ENCODE results near the gene IFI30.

IFI30 gene

DNA sequence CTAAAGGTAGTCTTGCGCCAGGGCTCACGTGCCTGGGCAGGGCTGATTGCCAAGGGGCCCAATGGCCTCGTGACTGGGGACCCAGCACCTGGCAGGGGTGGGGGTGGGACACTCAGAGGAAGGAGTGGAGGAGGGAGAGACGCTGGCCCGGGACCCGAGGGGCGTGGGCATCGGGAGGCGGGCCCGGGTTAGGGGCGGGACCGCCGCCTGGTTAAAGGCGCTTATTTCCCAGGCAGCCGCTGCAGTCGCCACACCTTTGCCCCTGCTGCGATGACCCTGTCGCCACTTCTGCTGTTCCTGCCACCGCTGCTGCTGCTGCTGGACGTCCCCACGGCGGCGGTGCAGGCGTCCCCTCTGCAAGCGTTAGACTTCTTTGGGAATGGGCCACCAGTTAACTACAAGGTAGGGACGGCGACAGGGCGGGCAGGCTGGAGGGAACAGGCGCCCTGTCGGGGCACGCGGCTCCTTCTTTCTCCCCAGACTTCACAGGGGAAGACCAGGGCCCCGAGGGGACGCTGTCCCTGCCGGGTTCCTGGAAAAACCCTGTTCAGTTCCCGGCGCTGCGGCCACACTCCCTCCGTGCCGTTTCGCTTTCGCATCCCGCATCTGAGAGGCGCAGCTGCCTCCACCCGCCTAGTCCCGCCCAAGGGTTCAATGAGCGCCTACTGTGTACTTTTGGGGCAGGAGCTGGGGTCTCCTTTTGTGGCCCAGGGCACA, at the start of gene IFI30:
Gene IFI30 (plus strand): TSS at position 242 of the 717 bp plus-strand sequence. CDS start 29 bp downstream, at position 271.
- DNase-seq: peak; percentile 80

DNA sequence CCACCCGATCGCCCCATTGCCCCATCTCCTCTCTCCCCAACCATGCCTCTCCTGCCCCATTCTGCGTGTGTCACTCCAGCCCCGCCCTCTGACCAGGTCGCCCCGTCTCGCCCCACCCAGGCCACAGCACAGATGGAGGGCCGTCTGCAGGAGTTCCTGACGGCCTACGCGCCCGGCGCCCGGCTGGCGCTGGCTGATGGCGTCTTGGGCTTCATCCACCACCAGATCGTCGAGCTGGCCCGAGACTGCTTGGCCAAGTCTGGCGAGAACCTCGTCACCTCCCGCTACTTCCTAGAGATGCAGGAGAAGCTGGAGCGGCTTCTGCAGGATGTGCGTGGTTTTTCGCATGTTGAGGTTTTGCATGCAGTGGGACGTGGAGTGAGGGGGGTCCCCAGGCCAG, 49.8 kb upstream of the IFI30 start:
- no peak for DNase-seq

- no peak for DNase-seq
Observed at GRCh38 chr19:18126097-18126496, 47.5 kb upstream of the IFI30 start.

DNA sequence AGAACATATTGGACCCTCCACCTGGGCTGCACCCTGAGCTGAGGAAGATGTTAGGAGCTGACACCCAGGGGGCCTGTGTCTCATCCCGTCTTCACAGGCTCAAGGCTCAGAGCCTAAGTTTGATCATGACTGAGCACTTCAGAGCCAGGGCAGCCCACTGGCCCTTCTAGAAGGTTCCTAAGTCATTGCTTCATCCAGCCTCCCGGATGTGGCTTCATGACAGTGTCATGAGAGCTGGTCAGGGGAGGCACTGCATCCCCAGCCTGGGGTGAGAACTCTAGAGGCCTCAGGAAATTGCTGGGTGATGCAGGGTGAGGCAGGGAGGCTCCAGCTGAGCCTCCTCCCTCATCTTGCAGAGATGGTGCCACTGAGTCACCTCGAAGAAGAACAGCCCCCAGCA, 45.6 kb upstream of the IFI30 start:
- DNase-seq: peak; percentile 57

DNA sequence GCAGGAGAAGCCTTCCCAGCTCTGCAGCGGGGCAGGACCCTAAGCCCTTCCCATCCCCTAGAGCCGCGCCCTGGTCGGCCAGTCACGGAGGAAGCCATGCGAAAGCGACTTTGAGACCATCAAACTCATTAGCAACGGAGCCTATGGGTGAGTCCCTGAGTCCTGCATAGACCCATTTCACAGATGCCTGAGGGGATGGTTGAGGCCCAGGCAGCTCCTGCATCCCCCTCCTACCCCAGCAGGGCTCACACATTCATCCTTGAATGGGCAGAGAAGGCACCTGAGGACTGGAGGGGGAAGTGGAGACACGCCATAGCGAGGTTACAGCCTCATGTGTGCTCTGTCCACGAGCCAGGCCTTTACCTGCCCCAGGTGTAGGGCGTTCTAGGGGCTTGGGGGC, 44.8 kb upstream of the IFI30 start:
- no peak for DNase-seq

- DNase-seq: no peak
Observed at GRCh38 chr19:18130523-18131242, 42.9 kb upstream of the IFI30 start.

- no peak for DNase-seq
Observed at GRCh38 chr19:18131841-18132596, 41.6 kb upstream of the IFI30 start.

DNA sequence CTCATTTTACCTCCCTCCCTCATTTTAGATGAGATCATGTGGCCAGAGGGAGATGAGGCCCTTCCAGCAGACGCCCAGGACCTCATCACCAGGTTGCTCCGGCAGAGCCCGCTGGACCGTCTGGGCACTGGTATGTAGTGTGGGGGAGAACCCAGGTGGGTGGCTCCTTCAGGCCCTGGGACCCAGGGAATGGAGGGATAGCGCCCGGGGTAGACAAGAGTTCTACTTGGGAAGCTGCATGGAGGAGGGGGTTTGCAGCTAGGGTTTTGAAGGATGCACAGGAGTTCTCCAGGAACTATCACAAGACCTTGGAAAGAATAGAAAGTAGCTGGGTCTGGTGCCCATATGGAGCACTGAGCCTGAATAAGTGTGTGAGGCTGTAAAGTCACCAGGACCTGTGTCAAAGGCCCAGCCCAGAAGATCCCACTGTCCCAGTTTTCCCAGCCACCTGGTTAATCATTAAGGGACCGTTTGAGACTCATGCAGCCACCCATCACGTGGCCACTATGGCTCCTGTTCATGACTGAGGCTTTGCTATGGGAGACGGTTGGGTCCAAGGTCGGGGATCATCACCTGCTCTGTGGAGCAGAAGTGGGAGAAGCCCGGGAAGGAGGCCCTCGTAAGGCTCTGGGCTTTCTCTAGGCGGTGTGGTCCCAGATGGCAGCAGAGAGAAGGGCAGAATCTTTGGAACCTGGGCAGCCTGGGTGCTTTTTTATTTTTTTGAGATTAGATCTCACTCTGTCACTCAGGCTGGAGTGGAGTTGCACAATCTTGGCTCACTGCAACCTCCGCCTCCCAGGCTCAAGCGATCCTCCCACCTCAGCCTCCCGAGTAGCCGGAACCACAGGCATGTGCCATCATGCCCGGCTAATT, 37.7 kb upstream of the IFI30 start:
- no peak for DNase-seq

GRCh38 chr19:18137242-18137641, 36.4 kb upstream of the IFI30 start:
- no peak for DNase-seq

DNA sequence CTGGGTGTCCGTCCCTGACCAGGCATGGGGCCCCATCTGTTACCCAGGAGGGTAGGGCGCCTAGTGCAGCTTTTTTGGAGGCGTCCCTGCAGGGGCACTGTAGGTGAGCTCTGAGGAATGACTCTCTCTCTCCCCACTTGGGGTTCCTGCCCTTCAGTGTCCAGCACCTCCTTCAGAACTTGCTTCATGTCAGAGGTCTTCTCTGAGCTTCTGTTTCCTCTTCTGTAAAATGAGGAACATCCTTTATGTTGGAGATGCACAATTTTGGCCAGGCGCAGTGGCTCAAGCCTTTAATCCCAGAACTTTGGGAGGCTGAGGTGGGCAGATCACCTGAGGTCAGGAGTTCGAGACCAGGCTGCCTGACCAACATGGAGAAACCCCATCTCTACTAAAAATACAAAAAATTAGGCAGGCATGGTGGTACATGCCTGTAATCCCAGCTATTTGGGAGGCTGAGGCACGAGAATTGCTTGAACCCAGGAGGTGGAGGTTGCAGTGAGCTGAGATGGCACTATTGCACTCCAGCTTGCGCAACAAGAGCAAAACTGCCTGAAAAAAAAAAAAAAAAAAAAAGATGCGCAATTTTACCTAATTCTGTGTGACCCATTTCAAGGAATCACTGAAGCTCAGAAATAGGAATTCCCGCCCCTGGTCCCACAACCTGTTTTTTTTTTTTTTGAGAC, 35.8 kb upstream of the IFI30 start:
- DNase-seq: no peak

DNA sequence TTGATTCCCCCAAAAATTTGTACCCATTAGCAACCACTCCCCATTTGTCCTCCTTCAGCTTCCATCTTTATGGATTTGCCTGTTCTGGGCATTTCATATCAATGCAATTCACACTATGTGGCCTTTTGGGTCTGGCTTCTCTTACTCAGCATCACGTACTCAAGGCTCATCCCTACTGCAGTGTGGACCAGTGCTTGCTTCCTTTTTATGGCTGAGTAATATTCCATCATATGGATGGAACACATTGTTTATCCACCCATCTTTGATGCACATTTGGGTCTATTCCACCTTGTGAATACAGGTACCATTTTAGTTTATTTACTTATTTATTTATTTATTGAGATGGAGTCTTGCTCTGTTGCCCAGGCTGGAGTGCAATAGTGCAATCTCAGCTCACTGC, 33.1 kb upstream of the IFI30 start:
- no peak for DNase-seq

DNA sequence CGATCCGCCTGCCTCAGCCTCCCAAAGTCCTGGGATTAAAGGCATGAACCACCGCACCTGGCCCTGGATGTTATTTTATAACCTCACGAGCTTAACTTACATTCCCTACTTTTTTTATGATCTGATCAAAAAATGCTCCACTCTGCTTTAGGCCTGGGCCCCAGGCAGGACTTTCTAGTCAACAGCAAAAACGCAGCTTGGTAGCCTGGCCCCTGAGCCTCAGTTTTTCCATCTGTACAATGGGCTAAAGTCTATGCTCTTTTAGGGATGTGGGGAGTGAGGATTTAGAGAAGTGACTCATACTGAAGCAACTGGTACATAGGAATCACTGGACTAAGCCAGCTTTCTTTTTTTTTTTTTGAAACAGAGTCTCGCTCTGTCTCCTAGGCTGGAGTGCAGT, 32.6 kb upstream of the IFI30 start:
- DNase-seq: no peak

GRCh38 chr19:18143902-18144301, 29.7 kb upstream of the IFI30 start:
- DNase-seq: no peak

DNA sequence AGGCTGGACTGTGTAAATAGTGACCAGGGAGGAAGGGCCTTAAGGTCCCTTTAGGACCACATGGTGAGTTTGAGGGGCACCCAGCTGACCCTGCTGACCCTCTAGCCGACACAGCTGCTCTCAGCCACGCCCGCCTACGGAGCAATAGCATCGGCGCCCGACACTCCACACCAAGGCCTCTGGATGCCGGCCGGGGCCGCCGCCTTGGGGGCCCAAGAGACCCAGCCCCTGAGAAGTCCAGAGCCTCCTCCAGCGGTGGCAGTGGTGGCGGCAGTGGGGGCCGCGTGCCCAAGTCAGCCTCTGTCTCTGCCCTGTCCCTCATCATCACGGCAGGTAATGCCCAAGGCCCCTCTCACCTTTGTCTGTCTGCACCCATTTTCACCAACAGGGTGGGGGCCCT, 29.3 kb upstream of the IFI30 start:
- DNase-seq: no peak

DNA sequence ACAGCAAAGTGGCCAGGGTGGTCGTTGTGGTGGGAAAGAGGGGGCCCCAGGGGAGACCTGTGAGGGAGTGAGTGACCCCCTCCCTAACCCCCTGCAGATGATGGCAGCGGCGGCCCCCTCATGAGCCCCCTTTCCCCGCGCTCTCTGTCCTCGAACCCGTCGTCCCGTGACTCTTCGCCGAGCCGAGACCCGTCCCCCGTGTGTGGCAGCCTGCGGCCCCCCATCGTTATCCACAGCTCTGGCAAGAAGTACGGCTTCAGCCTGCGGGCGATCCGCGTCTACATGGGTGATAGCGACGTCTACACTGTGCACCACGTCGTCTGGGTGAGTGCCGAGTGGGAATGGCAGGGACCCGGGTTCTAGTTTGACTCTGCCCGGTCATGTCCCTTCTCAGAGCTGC, 28.7 kb upstream of the IFI30 start:
- DNase-seq: no peak

GRCh38 chr19:18145391-18145999, 28.1 kb upstream of the IFI30 start:
- no peak for DNase-seq

- no peak for DNase-seq
Observed at GRCh38 chr19:18147396-18147795, 26.2 kb upstream of the IFI30 start.

GRCh38 chr19:18149596-18149975, 24.0 kb upstream of the IFI30 start:
- DNase-seq: no peak

- no peak for DNase-seq
Observed at GRCh38 chr19:18150776-18151624, 22.6 kb upstream of the IFI30 start.

GRCh38 chr19:18152442-18152816, 21.2 kb upstream of the IFI30 start:
- DNase-seq: peak; percentile 99
